ENCODE results near the gene DNAH3. TPM values are rescaled to one million over a fixed set of nuclear protein-coding genes. Genes with fewer than 3 reads are reported as not detected.
A peak's percentile ranks its signal among the peaks of the same experiment; 100 is the strongest.
"Not testable (repeated sequence)": the region's sequence is repeated elsewhere in the genome, so short reads cannot be mapped to it uniquely, and the experiment has no call there.

The DNAH3 gene
- total and polyA plus RNA-seq, 5 donors from 2014 or later: 0.05 TPM; not detected in 4

- ATAC-seq (ENCODE audit: low read depth in 2 of 2): no peak
- Mint-ChIP-seq H3K27me3 (peaks cover 37% of the 10 kb centered on the region), H3K36me3 (no peaks in the 10 kb centered on the region), H3K4me1 (no peaks in the 10 kb centered on the region), H3K9me3 (peaks cover 0 to 1% (median 0%) of the 10 kb centered on the region in 7 donors), H3K27ac (no peak overlapping the region), H3K4me3 (peak overlapping the region in 1 of 4 donors; percentile 1)
- Histone ChIP-seq H3K9me3 (ENCODE audit: control insufficient read depth in 2 of 2, low read length in 2 of 2) (no peaks in the 10 kb centered on the region), H3K27ac (ENCODE audit: insufficient read depth, low read length, poor library complexity, severe bottlenecking) (no peak overlapping the region), H3K4me3 (ENCODE audit: low read depth, low read length) (no peak overlapping the region), H3K4me1 (ENCODE audit: control insufficient read depth, insufficient read depth, low read length, poor library complexity, severe bottlenecking) (no peaks in the 10 kb centered on the region), H3K36me3 (ENCODE audit: control insufficient read depth, insufficient read depth, low read length) (no peaks in the 10 kb centered on the region), H3K27me3 (ENCODE audit: control insufficient read depth, insufficient read depth, low read length) (no peaks in the 10 kb centered on the region)
- DNase-seq: no peak
Observed at GRCh38 chr16:21005008-21005407, 145.6 kb downstream of the DNAH3 start.

DNA sequence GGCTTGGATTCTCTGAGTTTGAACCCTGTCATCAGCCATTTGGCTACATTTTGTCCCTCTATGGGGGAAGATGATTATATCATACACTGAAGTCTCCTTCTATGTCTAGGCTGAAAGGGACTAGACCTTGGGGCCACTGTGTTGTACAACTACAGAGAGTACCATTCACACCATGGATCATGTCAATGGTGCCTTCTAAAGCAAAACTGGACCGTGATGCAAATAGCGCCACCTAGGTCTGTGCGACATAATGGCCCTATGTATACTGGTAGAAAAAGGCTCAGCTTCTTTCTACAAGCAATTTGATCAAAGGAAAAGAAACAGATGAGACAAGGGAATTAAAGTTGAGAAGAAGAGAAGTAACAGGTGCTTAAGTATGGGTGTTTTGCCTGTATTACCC lies 149.4 kb downstream of the DNAH3 start:
- Histone ChIP-seq H3K36me3 (ENCODE audit: control insufficient read depth, insufficient read depth, low read length) (no peaks in the 10 kb centered on the region), H3K4me3 (ENCODE audit: low read depth, low read length) (no peak overlapping the region), H3K27ac (ENCODE audit: insufficient read depth, low read length, poor library complexity, severe bottlenecking) (no peak overlapping the region), H3K27me3 (ENCODE audit: control insufficient read depth, insufficient read depth, low read length) (no peaks in the 10 kb centered on the region), H3K9me3 (ENCODE audit: control insufficient read depth in 2 of 2, low read length in 2 of 2) (no peaks in the 10 kb centered on the region), H3K4me1 (ENCODE audit: control insufficient read depth, insufficient read depth, low read length, poor library complexity, severe bottlenecking) (no peaks in the 10 kb centered on the region)
- Mint-ChIP-seq H3K27me3 (peaks cover 34% of the 10 kb centered on the region), H3K9me3 (peaks cover 0 to 2% (median 0%) of the 10 kb centered on the region in 7 donors), H3K4me3 (no peak overlapping the region), H3K4me1 (no peaks in the 10 kb centered on the region), H3K27ac (no peak overlapping the region), H3K36me3 (no peaks in the 10 kb centered on the region)
- peak in 1 of 3 donors; percentile 42 for DNase-seq
- ATAC-seq (ENCODE audit: low read depth in 2 of 2): no peak

GRCh38 chr16:20997147-20997546 lies 153.5 kb downstream of the DNAH3 start:
- Mint-ChIP-seq H3K4me3 (no peak overlapping the region), H3K27ac (no peak overlapping the region), H3K27me3 (peaks cover 29% of the 10 kb centered on the region), H3K4me1 (no peaks in the 10 kb centered on the region), H3K36me3 (no peaks in the 10 kb centered on the region), H3K9me3 (peaks cover 0 to 3% (median 0%) of the 10 kb centered on the region in 7 donors)
- Histone ChIP-seq H3K4me1 (ENCODE audit: control insufficient read depth, insufficient read depth, low read length, poor library complexity, severe bottlenecking) (no peaks in the 10 kb centered on the region), H3K9me3 (ENCODE audit: control insufficient read depth in 2 of 2, low read length in 2 of 2) (no peaks in the 10 kb centered on the region), H3K36me3 (ENCODE audit: control insufficient read depth, insufficient read depth, low read length) (no peaks in the 10 kb centered on the region), H3K4me3 (ENCODE audit: low read depth, low read length) (no peak overlapping the region), H3K27me3 (ENCODE audit: control insufficient read depth, insufficient read depth, low read length) (no peaks in the 10 kb centered on the region), H3K27ac (ENCODE audit: insufficient read depth, low read length, poor library complexity, severe bottlenecking) (no peak overlapping the region)
- ATAC-seq (ENCODE audit: low read depth in 2 of 2): no peak
- no peak for DNase-seq

- Mint-ChIP-seq H3K27ac (no peak overlapping the region), H3K36me3 (no peaks in the 10 kb centered on the region), H3K4me3 (no peak overlapping the region), H3K9me3 (peaks cover 0 to 3% (median 0%) of the 10 kb centered on the region in 7 donors), H3K27me3 (peaks cover 24% of the 10 kb centered on the region), H3K4me1 (no peaks in the 10 kb centered on the region)
- H3K9me3 ChIP-seq (ENCODE audit: control insufficient read depth in 2 of 2, low read length in 2 of 2): no peaks in the 10 kb centered on the region
- H3K27me3 ChIP-seq (ENCODE audit: control insufficient read depth, insufficient read depth, low read length): no peaks in the 10 kb centered on the region
- H3K36me3 ChIP-seq (ENCODE audit: control insufficient read depth, insufficient read depth, low read length): no peaks in the 10 kb centered on the region
- no peak overlapping the region for H3K27ac ChIP-seq (ENCODE audit: insufficient read depth, low read length, poor library complexity, severe bottlenecking)
- no peak overlapping the region for H3K4me3 ChIP-seq (ENCODE audit: low read depth, low read length)
- DNase-seq (no peak), ATAC-seq (ENCODE audit: low read depth in 2 of 2) (no peak)
- H3K4me1 ChIP-seq (ENCODE audit: control insufficient read depth, insufficient read depth, low read length, poor library complexity, severe bottlenecking): no peaks in the 10 kb centered on the region
Observed at GRCh38 chr16:20995711-20996110, 154.9 kb downstream of the DNAH3 start.

DNA sequence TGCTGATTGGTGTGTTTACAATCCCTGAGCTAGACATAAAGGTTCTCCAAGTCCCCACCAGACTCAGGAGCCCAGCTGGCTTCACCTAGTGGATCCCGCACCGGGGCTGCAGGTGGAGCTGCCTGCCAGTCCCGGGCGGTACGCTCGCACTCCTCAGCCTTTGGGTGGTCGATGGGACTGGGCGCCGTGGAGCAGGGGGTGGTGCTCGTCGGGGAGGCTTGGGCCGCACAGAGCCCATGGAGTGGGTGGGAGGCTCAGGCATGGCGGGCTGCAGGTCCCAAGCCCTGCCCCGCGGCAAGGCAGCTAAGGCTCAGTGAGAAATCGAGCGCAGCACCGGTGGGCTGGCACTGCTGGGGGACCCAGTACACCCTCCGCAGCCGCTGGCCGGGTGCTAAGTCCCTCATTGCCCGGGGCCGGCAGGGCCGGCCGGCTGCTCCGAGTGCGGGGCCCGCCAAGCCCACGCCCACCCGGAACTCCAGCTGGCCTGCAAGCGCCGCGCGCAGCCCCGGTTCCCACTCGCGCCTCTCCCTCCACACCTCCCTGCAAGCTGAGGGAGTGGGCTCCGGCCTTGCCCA lies 161.1 kb downstream of the DNAH3 start:
- not testable (repeated sequence) for H3K4me1 Mint-ChIP-seq; H3K9me3 Mint-ChIP-seq; H3K4me3 ChIP-seq (ENCODE audit: low read depth, low read length); H3K9me3 ChIP-seq (ENCODE audit: control insufficient read depth in 2 of 2, low read length in 2 of 2); H3K27me3 ChIP-seq (ENCODE audit: control insufficient read depth, insufficient read depth, low read length); H3K36me3 Mint-ChIP-seq; H3K4me1 ChIP-seq (ENCODE audit: control insufficient read depth, insufficient read depth, low read length, poor library complexity, severe bottlenecking); H3K27ac ChIP-seq (ENCODE audit: insufficient read depth, low read length, poor library complexity, severe bottlenecking); H3K4me3 Mint-ChIP-seq; ATAC-seq (ENCODE audit: low read depth in 2 of 2); H3K27ac Mint-ChIP-seq; DNase-seq; H3K36me3 ChIP-seq (ENCODE audit: control insufficient read depth, insufficient read depth, low read length)
- H3K27me3 Mint-ChIP-seq: peaks cover 10% of the 10 kb centered on the region

DNA sequence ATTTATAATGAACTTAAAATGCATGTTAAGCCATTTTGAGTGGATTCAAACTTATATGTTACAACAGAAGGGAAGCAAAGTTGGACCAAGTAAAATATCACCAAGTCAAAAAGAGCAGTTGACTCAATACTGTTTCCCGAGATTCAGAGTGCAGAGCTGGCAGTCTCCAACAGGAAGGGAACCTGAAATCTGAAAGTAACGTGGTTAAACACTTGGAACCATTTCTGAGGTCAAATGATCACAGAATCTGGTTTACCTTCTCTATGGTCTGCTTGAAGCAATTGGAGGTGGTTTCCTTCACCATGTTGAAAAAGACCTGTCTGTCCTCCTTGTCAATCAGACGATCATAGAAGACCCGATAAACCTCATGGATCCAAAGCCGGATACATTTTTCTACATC lies 163.6 kb downstream of the DNAH3 start:
- H3K4me1 ChIP-seq (ENCODE audit: control insufficient read depth, insufficient read depth, low read length, poor library complexity, severe bottlenecking): no peaks in the 10 kb centered on the region
- Mint-ChIP-seq H3K4me3 (no peak overlapping the region), H3K4me1 (no peaks in the 10 kb centered on the region), H3K27me3 (peaks cover 5% of the 10 kb centered on the region), H3K9me3 (peaks cover 0 to 2% (median 0%) of the 10 kb centered on the region in 7 donors), H3K27ac (no peak overlapping the region), H3K36me3 (no peaks in the 10 kb centered on the region)
- no peaks in the 10 kb centered on the region for H3K36me3 ChIP-seq (ENCODE audit: control insufficient read depth, insufficient read depth, low read length)
- ATAC-seq (ENCODE audit: low read depth in 2 of 2): no peak
- H3K27me3 ChIP-seq (ENCODE audit: control insufficient read depth, insufficient read depth, low read length): no peaks in the 10 kb centered on the region
- no peak for DNase-seq
- H3K9me3 ChIP-seq (ENCODE audit: control insufficient read depth in 2 of 2, low read length in 2 of 2): no peaks in the 10 kb centered on the region
- no peak overlapping the region for H3K27ac ChIP-seq (ENCODE audit: insufficient read depth, low read length, poor library complexity, severe bottlenecking)
- no peak overlapping the region for H3K4me3 ChIP-seq (ENCODE audit: low read depth, low read length)

DNA sequence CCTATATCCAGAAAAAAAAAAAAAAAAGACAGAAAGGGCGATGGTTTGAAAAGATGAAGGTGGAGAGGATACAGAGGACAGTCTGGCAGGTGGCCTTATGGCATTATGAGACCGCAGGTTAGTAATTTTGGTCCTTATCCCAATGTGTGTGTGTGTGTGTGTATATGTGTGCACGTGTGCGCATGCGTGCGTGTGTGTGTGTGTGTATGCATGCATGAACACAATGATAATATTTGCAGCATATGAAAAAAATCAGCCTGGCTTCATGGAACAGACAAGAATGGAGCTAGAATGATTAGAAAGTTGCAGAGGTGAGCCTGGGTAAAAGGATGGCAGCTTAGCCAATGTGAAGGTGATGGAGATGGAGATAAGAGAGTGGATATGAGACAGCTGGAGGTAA lies 166.6 kb downstream of the DNAH3 start:
- ATAC-seq (ENCODE audit: low read depth in 2 of 2): no peak
- Mint-ChIP-seq H3K4me3 (no peak overlapping the region), H3K36me3 (no peaks in the 10 kb centered on the region), H3K27me3 (peaks cover 5% of the 10 kb centered on the region), H3K27ac (peak overlapping the region in 1 of 3 donors; percentile 3), H3K9me3 (peaks cover 0 to 2% (median 0%) of the 10 kb centered on the region in 7 donors), H3K4me1 (no peaks in the 10 kb centered on the region)
- Histone ChIP-seq H3K4me3 (ENCODE audit: low read depth, low read length) (no peak overlapping the region), H3K27me3 (ENCODE audit: control insufficient read depth, insufficient read depth, low read length) (no peaks in the 10 kb centered on the region), H3K4me1 (ENCODE audit: control insufficient read depth, insufficient read depth, low read length, poor library complexity, severe bottlenecking) (no peaks in the 10 kb centered on the region), H3K36me3 (ENCODE audit: control insufficient read depth, insufficient read depth, low read length) (no peaks in the 10 kb centered on the region), H3K9me3 (ENCODE audit: control insufficient read depth in 2 of 2, low read length in 2 of 2) (no peaks in the 10 kb centered on the region), H3K27ac (ENCODE audit: insufficient read depth, low read length, poor library complexity, severe bottlenecking) (no peak overlapping the region)
- DNase-seq: no peak

DNA sequence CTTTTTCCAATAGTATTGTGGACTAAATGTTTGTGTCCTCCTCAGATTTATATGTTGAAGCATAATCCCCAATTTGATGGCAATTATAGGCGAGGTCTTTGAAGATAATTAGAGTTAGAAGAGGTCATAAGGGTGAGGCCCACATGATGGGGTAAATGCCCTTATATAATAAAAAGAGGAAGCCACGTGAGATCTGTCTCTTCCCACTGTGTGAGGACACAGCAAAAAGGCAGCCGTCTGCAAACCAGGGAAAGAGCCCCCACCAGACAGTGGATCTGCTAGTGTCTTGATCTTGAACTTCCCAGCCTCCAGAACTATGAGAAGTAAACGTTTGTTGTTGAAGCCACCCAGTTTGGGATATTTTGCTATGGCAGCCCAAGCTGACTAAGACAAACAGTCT lies 174.1 kb downstream of the DNAH3 start:
- Histone ChIP-seq H3K4me3 (ENCODE audit: low read depth, low read length) (no peak overlapping the region), H3K36me3 (ENCODE audit: control insufficient read depth, insufficient read depth, low read length) (no peaks in the 10 kb centered on the region), H3K27ac (ENCODE audit: insufficient read depth, low read length, poor library complexity, severe bottlenecking) (no peak overlapping the region), H3K9me3 (ENCODE audit: control insufficient read depth in 2 of 2, low read length in 2 of 2) (no peaks in the 10 kb centered on the region), H3K4me1 (ENCODE audit: control insufficient read depth, insufficient read depth, low read length, poor library complexity, severe bottlenecking) (no peaks in the 10 kb centered on the region), H3K27me3 (ENCODE audit: control insufficient read depth, insufficient read depth, low read length) (no peaks in the 10 kb centered on the region)
- ATAC-seq (ENCODE audit: low read depth in 2 of 2): no peak
- H3K36me3 Mint-ChIP-seq: no peaks in the 10 kb centered on the region
- no peak overlapping the region for H3K4me3 Mint-ChIP-seq
- H3K27me3 Mint-ChIP-seq: peaks cover 4% of the 10 kb centered on the region
- no peaks in the 10 kb centered on the region for H3K4me1 Mint-ChIP-seq
- peaks cover 0 to 2% (median 0%) of the 10 kb centered on the region in 7 donors for H3K9me3 Mint-ChIP-seq
- no peak overlapping the region for H3K27ac Mint-ChIP-seq
- no peak for DNase-seq
